ENCODE measurements around the gene RXRA. TPM values are rescaled to one million over a fixed set of nuclear protein-coding genes. Genes with fewer than 3 reads are reported as not detected.
"Not testable (repeated sequence)": the region's sequence is repeated elsewhere in the genome, so short reads cannot be mapped to it uniquely, and the experiment has no call there.

RXRA gene
- total and polyA plus RNA-seq, 2 of the 13 experiments (the other 11 are each of a cell fraction or from before 2014, with no cell fraction given), result 18.9 to 29.2 TPM

GRCh38 chr9:134305533-134305932 lies 20.7 kb upstream of the RXRA start:
- no peak overlapping the region for H2AFZ ChIP-seq (ENCODE audit: low read length)
- FAIRE-seq (no peak), ATAC-seq (no peak), DNase-seq (ENCODE audit: low spot score) (no peak)
- ChIA-PET POLR2A (no interaction called here), CTCF (ENCODE audit: low intra/inter-chr PET ratio, low total read pairs) (no interaction called here)
- in situ Hi-C loops (cut with HindIII; ENCODE audit: extremely low pct_ligation_motif_present, low pct_unique_long_range_greater_than_20kb), result no loop called here
- H4K20me1 ChIP-seq (ENCODE audit: insufficient read depth, low read length), result no peaks in the 10 kb centered on the region
- H3K9me3 ChIP-seq (ENCODE audit: low read length), result no peaks in the 10 kb centered on the region
- H3K79me2 ChIP-seq (ENCODE audit: insufficient read depth, low read length), result no peaks in the 10 kb centered on the region
- intact Hi-C loops (cut with micrococcal nuclease; ENCODE audit: unreplicated experiment), result no loop called here
- BruUV-seq (replicated peaks), result no TSS peak
- H3K9ac ChIP-seq (ENCODE audit: insufficient read depth, low read depth, low read length), result no peak overlapping the region
- no peak overlapping the region for H3K4me2 ChIP-seq (ENCODE audit: low read depth, low read length)
- peaks cover 2 to 26% of the 10 kb centered on the region in 2 experiments for H3K27me3 ChIP-seq (ENCODE audit: control insufficient read depth in 1 of 2, insufficient read depth in 2 of 2, low read length in 2 of 2)
- no peak overlapping the region for H3K27ac ChIP-seq (ENCODE audit: extremely low read length, insufficient read depth, low read length)
- H3K36me3 ChIP-seq (replicated peaks in 1 of 2; ENCODE audit: control insufficient read depth in 1 of 2, insufficient read depth in 2 of 2, low read length in 2 of 2), result no peaks in the 10 kb centered on the region
- peaks cover 21% of the 10 kb centered on the region for H3K4me1 ChIP-seq (ENCODE audit: insufficient read depth, low read length)
- 100% methylated on average over 1 of the region's 1 CpG for WGBS (ENCODE audit: low lambda C conversion rate)
- no peak overlapping the region for H3K4me3 ChIP-seq (replicated peaks in 1 of 3; ENCODE audit: insufficient read depth in 1 of 3, low read depth in 2 of 3, low read length in 3 of 3)
- TF ChIP-seq ATF7 (IDR thresholded peaks at IDR 0.05) (peak; percentile 17; the same call in 1 of the 2 replicates), ATF7 (CRISPR knock-in tag; IDR thresholded peaks at IDR 0.05) (no peak), CREB1 (IDR thresholded peaks at IDR 0.05) (peak; percentile 90), CREB1 (CRISPR knock-in tag; IDR thresholded peaks at IDR 0.05) (no peak), ZNF451 (CRISPR knock-in tag; IDR thresholded peaks at IDR 0.05) (no peak), LCORL (IDR thresholded peaks at IDR 0.05) (0 out of 2 replicates have a peak, but pooled peaks have one; percentile 7), LCORL (CRISPR knock-in tag; IDR thresholded peaks at IDR 0.05) (no peak)

GRCh38 chr9:134306042-134306441 lies 20.2 kb upstream of the RXRA start:
- DNase-seq (ENCODE audit: low spot score); H3K36me3 ChIP-seq (replicated peaks in 1 of 2; ENCODE audit: control insufficient read depth in 1 of 2, insufficient read depth in 2 of 2, low read length in 2 of 2); H4K20me1 ChIP-seq (ENCODE audit: insufficient read depth, low read length); POLR2A ChIA-PET; in situ Hi-C loops (cut with HindIII; ENCODE audit: extremely low pct_ligation_motif_present, low pct_unique_long_range_greater_than_20kb); H3K9ac ChIP-seq (ENCODE audit: insufficient read depth, low read depth, low read length); H3K79me2 ChIP-seq (ENCODE audit: insufficient read depth, low read length); H3K4me2 ChIP-seq (ENCODE audit: low read depth, low read length); H3K27ac ChIP-seq (ENCODE audit: extremely low read length, insufficient read depth, low read length); ATAC-seq; BruUV-seq (replicated peaks); H2AFZ ChIP-seq (ENCODE audit: low read length); FAIRE-seq; intact Hi-C loops (cut with micrococcal nuclease; ENCODE audit: unreplicated experiment); H3K9me3 ChIP-seq (ENCODE audit: low read length); H3K4me3 ChIP-seq (replicated peaks in 1 of 3; ENCODE audit: insufficient read depth in 1 of 3, low read depth in 2 of 3, low read length in 3 of 3); CTCF ChIA-PET (ENCODE audit: low intra/inter-chr PET ratio, low total read pairs); TF ChIP-seq CREB1 (CRISPR knock-in tag; IDR thresholded peaks at IDR 0.05): not testable (repeated sequence)
- H3K27me3 ChIP-seq (ENCODE audit: control insufficient read depth in 1 of 2, insufficient read depth in 2 of 2, low read length in 2 of 2), result peaks cover 2 to 26% of the 10 kb centered on the region in 2 experiments
- peak; percentile 94 for TF ChIP-seq CREB1 (IDR thresholded peaks at IDR 0.05)
- peaks cover 21% of the 10 kb centered on the region for H3K4me1 ChIP-seq (ENCODE audit: insufficient read depth, low read length)
